CD4-positive, alpha-beta T cell treated with Interleukin-17A for 1 hour (primary cell): Measurements from ENCODE around the gene SNX22.

Source experiments
- DNase-seq: peaks from one replicate; pipeline ENCODE4 v3.0.0-alpha.2; 2020

The SNX22 gene

DNA sequence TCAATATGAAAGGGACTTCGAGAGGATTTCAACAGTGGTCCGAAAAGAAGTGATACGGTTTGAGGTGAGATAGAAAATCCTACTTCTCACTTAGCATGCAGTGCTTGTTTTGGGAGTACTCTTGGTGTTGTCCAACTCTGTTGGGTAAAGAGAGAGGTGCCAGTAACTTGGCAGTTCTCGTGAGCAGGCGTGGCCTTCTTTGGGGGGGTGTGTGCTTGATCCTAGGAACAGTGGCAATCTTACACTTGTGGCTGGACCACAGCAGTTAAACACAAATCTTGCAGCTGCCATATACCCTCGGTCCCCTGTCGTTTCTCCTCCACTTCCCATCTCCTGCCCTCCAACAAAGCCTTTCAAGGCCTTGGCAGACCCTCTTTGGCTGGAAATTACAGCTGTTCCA lies 15.2 kb upstream of the SNX22 start:
- DNase-seq, result no peak

DNA sequence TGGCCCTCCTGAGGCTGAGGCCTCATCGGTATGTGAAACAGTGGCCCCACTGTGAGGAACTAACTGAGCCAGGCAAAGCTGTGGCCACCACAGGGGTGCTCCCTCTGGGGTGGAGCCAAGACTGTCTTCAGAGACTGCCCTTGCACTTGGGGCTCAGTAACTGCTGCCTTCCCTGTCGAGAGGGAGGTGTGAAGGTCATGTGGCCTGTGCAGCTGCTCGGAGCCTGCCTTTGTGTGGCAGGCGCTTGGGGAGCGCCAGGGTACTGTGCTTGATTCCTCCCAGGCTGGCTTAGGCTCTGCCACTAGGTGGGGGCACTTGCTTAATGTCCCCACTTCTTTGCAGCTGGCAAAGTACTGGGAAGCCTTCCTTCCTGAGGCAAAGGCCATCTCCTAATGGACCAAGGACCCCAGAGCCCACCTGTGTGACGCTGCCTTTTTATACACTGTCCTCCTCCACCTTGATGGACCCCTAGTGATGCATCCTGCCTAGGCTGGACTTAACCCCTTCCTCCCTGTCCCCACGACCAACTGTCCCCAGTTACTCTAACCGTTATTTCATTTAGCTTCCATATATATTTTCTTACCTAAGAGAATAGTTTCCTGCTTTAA lies 14.2 kb upstream of the SNX22 start:
- no peak for DNase-seq

DNA sequence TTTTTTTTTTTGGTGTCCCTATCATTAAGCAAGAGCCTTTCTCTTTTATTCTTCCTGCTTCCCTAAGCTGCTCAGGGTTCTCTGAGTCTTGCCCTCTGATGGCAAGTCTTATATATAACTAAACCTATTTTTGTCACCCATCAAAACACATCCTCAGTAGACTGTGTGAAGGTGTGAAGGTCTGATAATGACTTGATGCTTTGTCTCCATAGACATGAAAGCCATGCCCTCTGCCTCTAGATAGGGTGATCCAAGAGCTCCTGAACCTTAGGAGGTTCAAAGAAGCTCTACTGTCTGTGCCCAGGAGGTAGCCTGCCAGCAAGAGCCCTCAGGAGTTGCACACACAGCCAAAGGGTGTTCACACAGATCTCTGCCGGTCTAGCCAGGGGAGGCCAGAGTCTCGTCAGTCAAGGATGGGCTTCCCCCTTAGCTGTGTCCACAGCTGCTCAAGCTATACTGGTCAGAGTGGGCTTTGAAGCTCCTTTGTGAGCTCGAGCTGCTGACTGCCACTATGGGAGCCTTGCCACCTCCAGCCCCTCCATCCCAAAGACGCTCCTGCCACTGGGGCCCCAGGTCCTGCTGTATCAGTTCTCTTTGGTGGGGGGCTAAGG lies 13.1 kb upstream of the SNX22 start:
- no peak for DNase-seq

DNA sequence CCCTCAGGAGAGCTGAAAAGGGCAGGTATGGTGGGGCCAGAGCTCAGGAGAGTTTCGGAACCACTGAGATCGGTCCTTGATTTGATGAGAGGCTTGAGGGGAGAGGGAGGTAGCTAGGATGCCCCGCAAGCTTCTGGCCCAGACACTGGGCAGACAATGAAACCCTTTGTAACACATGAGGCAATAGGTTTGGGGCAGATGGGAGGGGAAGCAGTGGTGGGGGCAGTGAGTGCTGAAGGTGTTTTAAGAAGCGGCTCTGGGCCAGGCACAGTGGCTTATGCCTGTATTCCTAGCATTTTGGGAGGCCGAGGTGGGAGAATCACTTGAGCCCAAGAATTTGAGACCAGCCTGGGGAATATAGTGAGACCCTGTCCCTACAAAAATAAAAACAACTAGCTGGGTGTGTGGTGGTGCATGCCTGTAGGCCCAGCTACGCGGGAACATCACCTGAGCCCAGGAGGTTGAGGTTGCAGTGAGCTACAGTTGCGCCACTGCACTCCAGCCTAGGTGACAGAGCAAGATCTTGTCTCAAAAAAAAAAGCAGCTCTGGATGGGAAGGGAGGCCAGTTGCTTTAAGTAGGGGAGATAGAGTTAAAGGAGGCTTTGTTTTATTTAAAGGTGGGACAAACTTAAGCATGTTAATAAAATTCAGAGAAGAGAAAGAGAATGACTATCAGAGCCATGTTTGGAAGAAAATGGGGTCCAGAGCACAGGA lies 9.6 kb upstream of the SNX22 start:
- DNase-seq, result no peak

DNA sequence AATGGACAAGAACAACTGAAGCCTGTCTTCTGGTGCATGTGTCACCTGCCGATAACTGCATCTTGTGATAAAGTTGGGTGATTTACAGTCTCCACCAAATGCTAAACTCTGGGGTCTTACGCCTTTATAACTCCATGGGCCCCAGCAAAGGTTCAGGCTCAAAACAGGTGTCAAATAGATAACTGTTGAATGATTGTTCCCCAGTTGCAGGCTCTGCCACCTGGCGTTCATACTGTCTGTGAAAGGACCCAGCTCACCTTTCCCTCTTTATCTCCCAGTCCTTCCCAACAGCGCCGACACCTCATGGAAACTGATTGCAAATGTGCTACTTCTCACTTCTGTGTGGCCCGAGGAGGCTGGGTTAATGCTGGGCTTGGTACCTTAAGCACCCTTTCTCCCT lies 8.3 kb upstream of the SNX22 start:
- no peak for DNase-seq

DNA sequence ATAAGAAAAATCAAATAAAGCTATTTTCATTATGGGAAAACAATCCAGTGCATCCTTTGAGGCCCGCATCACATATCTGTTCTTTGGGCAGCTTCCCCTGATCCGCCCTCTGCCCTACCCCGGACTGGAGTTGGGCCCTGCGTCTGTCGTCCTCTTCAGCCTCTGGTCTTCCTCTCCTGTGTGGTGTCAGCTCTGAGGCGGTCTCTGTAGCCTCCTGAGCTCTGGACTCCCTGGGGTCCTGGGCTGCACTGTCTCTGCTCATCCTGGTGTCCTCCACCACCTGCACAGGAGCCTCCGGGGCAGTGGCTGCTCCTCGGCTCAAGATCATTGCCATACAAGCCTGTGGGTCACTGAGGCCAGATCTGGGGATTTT lies 7.4 kb upstream of the SNX22 start:
- DNase-seq, result no peak

DNA sequence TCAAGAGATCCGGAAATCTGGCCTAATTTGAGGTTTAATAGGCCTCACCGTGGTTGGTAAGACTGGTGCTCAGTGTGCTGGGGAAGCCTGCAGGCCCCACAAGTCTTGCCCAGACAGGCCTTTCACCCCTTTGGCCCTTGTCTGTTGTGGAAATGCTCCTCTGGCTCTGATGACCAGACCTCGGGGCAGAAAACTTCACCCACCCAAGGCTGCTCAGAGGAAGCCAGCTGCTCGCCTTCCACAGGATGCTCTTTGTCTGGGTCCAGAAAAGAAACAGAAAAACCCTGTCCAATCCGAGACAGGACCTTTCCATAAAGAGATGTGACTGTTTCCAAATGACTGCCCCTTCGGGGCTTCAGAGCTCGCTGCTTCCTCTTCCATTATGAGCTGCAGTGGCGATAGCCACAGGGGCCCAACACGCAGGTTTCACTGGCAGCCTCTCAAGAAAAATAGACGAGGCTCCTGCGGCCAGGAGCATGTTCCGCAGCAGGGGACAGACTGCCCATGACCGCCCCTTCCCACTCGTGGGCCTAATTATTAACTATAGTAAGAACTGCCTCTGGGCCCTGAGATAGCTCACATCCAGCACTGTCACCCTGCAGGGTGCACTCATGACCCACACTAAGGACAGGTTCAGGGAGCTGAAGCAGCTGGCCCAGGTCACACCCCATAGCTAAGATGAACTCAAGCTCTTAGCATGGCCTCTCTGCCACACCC lies 6.8 kb upstream of the SNX22 start:
- DNase-seq, result no peak

DNA sequence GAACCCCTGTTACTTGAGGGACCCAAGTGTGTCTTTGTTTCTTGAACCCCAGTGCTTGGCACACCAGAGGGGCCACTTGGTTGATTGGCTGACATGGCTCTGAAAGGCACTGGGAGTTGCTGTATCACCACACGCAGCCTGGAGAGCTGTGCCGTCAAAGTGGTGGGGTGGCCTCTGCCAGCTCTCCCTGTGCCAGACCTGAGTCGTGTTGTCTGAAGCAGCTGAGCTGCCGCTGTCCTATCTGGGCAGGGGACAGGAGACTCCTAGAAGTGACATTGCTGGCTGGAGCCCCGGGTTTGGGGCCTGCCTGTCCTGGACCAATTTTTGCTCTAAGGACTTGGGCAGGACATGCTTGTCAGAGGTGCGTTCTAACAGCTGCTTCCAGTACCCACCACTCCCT lies 5.5 kb upstream of the SNX22 start:
- no peak for DNase-seq

DNA sequence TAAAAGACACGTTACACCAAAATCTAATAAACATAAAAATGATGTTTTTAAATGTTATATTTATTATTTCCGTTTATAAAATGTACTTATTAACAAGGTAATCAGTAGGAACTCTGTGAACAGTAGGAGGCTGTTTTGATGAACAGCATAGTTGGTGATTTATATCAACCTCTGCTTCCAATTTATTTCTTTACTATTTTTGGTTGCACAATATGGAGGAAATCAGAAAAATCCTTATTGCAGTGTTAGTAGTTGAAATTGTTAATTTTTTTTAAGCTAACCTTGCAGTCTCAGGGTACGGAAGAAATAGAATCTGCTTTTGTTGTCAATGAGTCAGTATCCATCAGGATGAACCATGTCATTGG lies 5.0 kb upstream of the SNX22 start:
- DNase-seq, result no peak

DNA sequence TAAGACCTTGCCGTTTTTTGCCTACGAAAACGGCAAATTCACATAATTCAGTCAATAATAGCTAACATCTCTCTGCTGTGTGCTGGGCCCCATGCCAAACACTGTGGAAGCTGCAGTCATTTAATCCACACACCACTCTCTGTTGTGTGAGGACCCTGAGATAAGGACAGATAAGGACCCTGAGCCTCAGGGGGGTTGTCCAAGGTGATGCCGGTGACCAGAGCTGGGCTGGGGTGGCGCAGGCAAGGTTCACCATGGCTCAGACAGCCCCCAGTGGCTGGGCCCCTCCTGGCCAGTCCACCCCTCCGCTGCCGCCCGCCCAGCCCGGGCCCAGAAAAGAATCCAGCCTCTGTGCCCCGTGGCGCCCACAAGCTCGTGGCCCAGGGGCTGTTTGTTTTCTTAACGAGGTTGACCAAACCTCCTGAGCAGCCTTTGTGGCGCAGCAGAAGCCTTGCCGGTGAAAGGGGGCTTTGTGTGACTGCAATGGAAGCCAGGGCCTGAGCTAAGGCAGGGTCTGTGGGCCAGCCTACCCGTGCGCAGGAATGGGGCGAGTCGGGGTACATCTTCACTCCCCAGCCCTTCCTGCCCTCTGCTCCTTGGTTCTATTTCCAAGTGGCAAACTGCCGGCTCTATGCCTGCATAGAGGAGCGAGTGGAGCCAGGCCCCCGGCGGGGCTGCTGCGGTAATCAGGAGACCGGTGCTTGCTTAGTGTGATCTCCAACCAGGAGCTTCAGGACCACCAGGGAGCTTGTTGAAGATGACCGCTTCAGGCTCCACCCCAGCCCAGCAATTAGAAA lies 4.4 kb upstream of the SNX22 start:
- no peak for DNase-seq

DNA sequence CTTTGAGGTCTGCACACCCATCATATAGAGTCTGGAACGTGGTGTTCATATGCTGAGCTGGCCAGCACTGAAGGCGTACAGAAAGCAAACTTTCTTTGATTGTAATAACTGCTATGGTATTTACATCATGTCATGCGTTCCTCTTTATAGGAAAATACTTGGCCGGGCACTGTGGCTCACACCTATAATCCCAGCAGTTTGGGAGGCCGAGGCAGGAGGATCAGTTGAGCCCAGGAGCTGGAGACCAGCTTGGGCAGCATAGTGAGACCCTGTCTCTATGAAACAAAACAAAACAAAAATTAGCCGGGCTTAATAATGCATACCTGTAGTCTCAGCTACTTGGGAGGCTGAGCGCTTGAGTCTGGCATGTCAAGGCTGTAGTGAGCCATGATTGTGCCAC lies 3.4 kb upstream of the SNX22 start:
- no peak for DNase-seq

DNA sequence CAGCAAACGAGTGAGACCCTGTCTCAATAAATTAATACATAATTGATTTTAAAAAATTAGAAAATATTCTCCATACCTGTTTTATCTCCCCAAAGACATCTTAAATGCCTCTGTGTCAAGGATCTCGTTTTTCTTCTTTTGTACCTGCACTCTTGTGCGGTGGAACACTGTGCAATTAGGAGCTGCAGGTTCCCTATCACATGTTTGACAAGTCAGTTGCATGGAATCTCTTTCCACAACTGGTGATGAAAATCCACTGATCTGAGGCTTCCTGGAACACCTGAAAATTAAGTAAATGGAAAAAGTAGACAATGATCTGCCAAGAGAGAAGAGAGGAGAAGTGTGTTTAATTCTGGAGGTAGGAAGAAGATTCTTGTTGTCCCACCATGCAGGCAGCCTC lies 3.0 kb upstream of the SNX22 start:
- DNase-seq, result no peak

DNA sequence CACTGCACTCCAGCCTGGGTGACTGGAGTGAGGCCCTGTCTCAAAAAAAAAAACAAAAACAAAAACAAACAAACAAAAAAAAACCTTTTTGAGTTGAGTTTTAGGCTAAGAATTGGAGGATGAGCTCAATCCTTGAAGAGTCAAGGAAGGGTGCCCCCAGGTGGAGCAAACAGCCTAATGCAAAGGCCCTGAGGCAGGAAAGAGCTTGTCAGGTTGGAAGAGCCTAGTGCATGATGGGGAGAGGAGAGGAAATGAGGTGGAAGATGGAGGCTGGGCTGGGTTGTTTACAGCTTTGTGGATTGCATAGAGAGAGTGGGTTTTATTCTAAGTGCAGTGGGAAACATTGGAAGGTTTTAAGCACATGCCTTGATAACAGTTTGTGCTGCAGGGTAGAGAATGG lies 2.1 kb upstream of the SNX22 start:
- no peak for DNase-seq

DNA sequence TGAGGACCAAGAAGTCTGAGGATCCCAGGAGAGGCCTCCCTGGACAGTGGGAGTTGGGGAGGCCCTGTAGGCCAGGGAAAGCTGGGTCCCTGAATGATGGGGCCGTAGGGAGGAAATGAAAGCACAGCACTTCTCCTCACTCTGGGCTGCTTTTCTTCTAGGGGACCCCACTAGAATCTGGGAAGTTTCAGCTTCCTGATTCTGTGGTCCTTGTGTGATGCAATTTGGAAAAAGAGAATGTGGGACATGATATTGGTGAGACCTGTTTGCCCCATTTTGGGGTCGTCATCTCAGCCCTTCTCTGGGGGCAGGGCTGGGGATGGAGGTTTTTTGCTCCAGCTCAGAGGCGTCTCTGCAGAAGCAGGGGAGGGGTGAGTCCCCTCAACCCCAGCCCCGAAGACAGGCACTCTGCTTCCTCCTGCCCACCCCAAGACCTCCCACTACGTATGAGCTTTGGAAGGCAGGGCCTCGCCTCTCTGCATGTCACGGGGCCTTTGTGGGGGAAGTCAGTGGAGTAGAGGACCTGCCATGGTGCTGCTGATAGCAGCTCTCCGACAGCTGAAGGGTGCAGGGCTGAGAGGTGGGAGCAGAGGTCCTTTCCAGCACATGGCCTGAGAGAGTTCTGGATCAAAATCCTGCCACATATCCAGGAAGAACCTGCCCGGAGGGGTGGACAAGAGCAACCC lies 1.5 kb upstream of the SNX22 start:
- DNase-seq, result no peak

DNA sequence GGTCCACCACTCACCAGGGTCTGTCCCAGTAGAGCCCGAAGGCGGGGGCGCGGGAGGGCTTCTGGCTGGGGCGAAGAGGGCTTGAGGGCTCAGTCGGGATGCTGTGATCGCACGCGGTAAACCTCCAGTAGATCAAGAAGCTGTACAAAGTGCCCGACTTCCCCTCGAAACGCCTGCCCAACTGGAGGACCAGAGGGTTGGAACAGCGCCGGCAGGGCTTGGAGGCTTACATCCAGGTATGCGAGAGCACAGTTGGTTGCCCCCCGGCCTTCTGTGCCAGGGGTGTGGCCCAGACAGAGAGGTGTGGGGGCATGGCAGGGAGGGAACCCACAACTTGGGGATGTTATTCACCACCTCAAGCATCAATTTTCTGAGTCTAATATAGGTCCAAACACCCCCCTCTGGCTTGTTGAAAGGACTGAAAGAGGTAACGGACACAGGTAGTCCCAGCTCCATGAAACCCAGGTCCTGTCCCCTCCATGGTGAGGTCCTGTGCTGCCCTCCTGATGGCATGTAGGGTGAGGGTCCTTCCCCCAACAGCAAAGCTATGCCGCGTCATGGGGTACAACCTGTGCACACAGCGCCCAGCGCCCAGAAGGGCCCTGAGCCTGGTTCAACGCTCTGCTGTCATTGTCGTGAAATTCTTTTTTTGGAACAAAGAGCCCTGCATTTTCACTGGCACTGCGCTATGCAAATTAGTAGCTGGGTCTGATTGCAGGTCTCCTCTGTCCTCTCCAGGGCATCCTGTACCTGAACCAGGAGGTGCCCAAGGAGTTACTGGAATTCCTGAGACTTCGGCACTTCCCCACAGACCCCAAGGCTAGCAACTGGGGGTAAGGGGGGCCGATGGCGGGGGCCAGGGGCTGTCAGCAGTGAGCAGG lies 1.2 kb downstream of the SNX22 start:
- DNase-seq, result no peak

DNA sequence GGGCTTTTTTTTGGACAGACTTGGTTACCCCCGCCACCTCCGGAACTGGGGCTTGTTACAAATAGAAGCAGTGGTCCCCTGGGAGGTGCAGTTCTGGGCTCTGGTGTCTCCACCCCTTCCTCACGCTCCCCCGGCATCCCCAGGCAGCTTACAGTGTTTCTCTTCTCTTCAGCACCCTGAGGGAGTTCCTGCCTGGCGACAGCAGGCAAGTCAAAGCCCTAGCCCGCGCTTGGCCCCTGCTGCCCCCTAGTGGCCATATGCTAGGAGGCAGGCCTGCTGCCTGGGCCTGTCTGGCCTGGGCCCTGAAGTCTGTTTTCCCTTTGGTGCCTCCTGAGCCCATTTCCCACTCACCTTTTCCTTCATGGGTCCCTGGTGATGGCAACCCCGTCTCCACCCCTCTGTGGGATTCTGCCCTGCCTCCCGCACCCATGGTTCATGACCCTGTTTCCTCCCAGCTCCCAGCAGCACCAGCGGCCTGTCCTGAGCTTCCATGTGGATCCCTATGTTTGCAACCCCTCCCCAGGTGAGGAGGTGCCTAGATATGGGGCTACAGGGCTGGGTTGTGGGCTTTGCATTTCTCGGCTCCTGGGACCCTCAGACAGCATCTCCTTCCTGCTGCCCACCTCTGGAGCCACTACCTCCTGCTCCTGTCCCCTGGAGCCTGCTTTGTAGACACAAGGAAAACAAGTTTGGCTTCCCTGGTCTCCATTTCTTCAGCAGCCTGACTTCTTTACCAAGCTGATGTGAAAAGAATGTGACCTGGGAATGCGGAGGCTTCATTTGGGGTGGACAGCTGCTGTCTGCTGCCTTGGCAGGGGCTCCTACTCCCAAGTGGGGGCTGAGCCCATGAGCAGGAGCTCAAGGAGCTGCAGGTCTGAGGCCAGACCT lies 2.2 kb downstream of the SNX22 start:
- peak; percentile 90 for DNase-seq

DNA sequence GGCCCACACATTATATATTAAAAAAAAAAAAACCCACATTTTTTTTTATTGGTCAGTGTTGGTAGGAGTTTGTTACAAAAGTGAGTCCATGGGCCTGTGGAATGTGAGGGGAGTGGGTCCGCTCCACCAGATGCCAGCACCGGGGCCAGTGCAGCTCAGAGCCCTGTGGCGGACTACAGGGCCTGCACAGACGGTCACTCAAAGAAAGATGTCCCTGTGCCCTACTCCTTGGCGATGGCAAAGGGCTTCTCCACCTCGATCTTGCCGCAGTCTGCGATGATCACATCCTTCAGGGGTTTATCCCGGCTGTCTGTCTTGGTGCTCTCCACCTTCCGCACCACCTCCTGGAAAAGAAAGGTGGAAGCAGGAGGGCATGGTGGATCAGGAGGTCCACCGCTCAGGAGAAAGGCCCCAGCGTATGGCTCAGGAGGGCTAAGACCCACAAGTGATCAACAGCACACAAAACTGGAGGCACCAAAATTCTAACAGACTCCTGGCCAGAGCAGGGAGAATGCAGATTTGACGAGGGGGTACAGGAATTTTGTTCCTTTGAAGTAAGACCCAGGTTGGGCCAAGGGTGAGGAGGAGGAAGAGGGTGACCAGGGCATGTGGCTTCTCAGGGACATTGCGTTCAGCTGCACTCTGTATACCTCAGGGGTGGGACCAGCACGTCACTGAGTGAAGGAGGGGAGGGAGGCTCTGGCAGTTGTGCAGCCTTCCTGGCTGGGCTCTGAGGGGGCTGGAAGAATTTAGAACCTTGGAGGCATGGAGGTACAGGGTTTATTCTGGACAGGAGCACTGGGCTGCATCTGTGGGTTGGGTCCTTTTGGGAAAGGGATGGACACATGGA lies 4.5 kb downstream of the SNX22 start:
- no peak for DNase-seq

DNA sequence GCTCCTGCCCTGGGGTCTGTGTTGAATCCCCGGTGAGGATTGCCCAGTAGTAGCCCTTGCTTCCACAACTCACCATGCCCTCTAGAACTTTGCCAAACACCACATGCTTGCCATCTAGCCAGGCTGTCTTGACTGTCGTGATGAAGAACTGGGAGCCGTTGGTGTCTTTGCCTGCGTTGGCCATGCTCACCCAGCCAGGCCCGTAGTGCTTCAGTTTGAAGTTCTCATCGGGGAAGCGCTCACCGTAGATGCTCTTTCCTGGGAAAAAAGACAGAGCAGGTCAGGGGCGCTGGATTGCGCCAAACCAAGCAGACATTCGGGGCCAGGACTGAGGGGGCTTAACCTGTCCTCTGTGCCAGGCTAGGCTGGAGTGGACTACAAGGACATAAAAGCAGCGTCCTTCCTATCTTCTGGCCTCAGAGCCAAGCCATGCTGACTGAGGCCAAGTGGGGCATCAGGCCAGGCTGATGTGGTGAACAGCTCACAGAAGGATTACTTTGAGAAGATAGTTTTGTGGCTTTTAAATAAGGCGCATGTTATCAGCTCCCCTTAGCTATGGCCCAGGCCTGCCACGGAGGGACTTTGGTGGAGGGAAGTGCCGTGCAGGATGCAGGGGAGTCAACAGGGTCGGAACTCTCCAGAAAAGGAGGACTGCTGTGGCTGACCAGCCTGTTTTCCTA lies 5.3 kb downstream of the SNX22 start:
- no peak for DNase-seq

DNA sequence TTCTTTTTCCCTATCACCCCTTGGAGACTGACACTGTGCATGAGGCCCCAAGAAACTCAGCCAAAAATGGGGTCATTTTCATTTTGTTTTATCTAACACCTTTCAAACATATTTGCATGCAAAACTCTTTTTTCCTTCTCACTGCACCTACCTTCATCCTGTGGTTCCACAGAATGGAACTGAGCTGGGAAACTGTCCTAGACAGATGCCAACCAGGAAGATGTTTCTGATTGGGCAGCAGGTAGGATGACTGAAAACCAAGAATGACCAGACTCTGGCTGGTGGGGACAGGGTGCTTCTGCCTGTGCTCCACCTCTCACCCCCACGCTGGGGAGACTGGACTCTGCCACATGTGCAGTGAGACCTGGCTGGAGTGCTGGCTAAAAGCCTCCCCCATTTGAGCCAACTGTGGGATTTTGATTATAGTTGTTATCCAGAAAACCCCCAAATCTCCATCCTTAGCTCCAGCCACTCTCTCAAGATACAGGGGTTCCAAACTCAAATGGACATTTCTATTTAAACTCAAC lies 6.1 kb downstream of the SNX22 start:
- DNase-seq, result no peak
